SK-N-SH (cell line): ENCODE measurements around the gene MLLT3. TPM values are rescaled to one million over a fixed set of nuclear protein-coding genes. Genes with fewer than 3 reads are reported as not detected.

ENCODE experiments used
- CTCF ChIA-PET: fragments of 300-600, 350-600 bp; formaldehyde crosslinking; extraction: SDS; loops from one replicate; lab custom pipeline; 2021; lab: Yijun Ruan, JAX
- POLR2A ChIA-PET: fragments of 350-600 bp; sonication (Branson Sonifier 250); formaldehyde crosslinking; extraction: SDS; loops from one replicate; lab custom pipeline; 2020; ENCODE audit warnings: antibody characterized with exemption, inconsistent platforms; lab: Yijun Ruan, JAX
- DNase-seq: peaks from one replicate; pipeline ENCODE4 v3.0.0; 2012
- H2AFZ ChIP-seq: fragments of 200-600 bp; sonication (generic); 2 replicates; pipeline ENCODE4 v1.8.1; 2016; ENCODE audit warnings: antibody characterized with exemption, mild to moderate bottlenecking, low read depth
- H3F3A ChIP-seq: fragments of 200-600 bp; sonication (generic); replicated peaks from 2 replicates; pipeline ENCODE3; 2016; ENCODE audit warnings: antibody characterized with exemption, mild to moderate bottlenecking; ENCODE audit not compliant: insufficient read depth
- H3K27ac ChIP-seq, 2 experiments: fragments of 200-500 bp in 1 of 2; fragments of 200-600 bp in 1 of 2; sonication (Bioruptor generic) in 1 of 2; sonication (generic), shearing (Covaris generic) in 1 of 2; 2 replicates each; pipeline versions ENCODE4 v1.5.1 to v1.6.1; 2014 to 2016; ENCODE audit warnings: low read depth in 2 of 2, inconsistent platforms in 1 of 2, low read length in 1 of 2, mild to moderate bottlenecking in 1 of 2, mixed read lengths in 1 of 2
- H3K27me3 ChIP-seq: fragments of 200-600 bp; sonication (generic), shearing (Covaris generic); 2 replicates; pipeline ENCODE4 v1.6.1; 2016; ENCODE audit warnings: mixed run types; ENCODE audit not compliant: insufficient read depth
- H3K36me3 ChIP-seq, 2 experiments: fragments of 200-500 bp in 1 of 2; fragments of 200-600 bp in 1 of 2; sonication (Bioruptor generic) in 1 of 2; sonication (generic) in 1 of 2; replicated peaks in 1 of 2; 2 replicates each; pipeline versions ENCODE3 to v1.5.1; 2014 to 2016; ENCODE audit warnings: low read length in 1 of 2, mild to moderate bottlenecking in 1 of 2; ENCODE audit not compliant: insufficient read depth in 2 of 2, control insufficient read depth in 1 of 2
- H3K4me1 ChIP-seq, 2 experiments: fragments of 200-500 bp in 1 of 2; fragments of 200-600 bp in 1 of 2; sonication (Bioruptor generic) in 1 of 2; sonication (generic), shearing (Covaris generic) in 1 of 2; 2 replicates each; pipeline versions ENCODE4 v1.5.1 to v1.6.1; 2014 to 2016; ENCODE audit warnings: low read depth in 1 of 2, low read length in 1 of 2, mixed run types in 1 of 2; ENCODE audit not compliant: insufficient read depth in 2 of 2, control insufficient read depth in 1 of 2
- H3K4me2 ChIP-seq: fragments of 200-600 bp; sonication (generic), shearing (Covaris generic); 2 replicates; pipeline ENCODE4 v1.6.1; 2017; ENCODE audit warnings: mixed run types
- H3K4me3 ChIP-seq, 2 experiments: fragments of 200-500 bp in 1 of 2; fragments of 200-600 bp in 1 of 2; sonication (Bioruptor generic) in 1 of 2; sonication (generic), shearing (Covaris generic) in 1 of 2; 2 replicates each; pipeline versions ENCODE4 v1.5.1 to v1.8.1; 2014 to 2016; ENCODE audit warnings: low read depth in 2 of 2, inconsistent platforms in 1 of 2, low read length in 1 of 2, mild to moderate bottlenecking in 1 of 2, mixed read lengths in 1 of 2, moderate library complexity in 1 of 2
- H3K79me2 ChIP-seq: fragments of 200-600 bp; sonication (generic); 2 replicates; pipeline ENCODE4 v1.8.1; 2017; ENCODE audit warnings: mild to moderate bottlenecking; ENCODE audit not compliant: insufficient read depth
- H3K9ac ChIP-seq: fragments of 200-600 bp; sonication (generic); 2 replicates; pipeline ENCODE4 v1.6.1; 2017; ENCODE audit warnings: mixed run types
- H3K9me2 ChIP-seq: fragments of 200-600 bp; sonication (generic); 2 replicates; pipeline ENCODE4 v1.6.1; 2017; ENCODE audit warnings: mixed run types
- H3K9me3 ChIP-seq: fragments of 200-600 bp; sonication (generic); 2 replicates; pipeline ENCODE4 v1.6.1; 2017; ENCODE audit warnings: mixed run types, mild to moderate bottlenecking, moderate library complexity
- H4K20me1 ChIP-seq: fragments of 200-600 bp; sonication (generic); 2 replicates; pipeline ENCODE4 v1.6.1; 2017; ENCODE audit warnings: mild to moderate bottlenecking, mixed run types; ENCODE audit not compliant: insufficient read depth
- CTCF ChIP-seq: fragments of 200-600 bp; sonication (generic); IDR thresholded peaks from 2 replicates; pipeline ENCODE4 v1.6.1; 2017; ENCODE audit warnings: antibody characterized with exemption, mild to moderate bottlenecking, moderate library complexity
- ELF1 ChIP-seq: IDR thresholded peaks from 2 replicates; pipeline ENCODE4 v1.4.0; 2012
- EP300 ChIP-seq, 2 experiments: IDR thresholded peaks; 2 replicates each; pipeline versions ENCODE4 v1.4.0 to v1.6.1; 2012; ENCODE audit warnings: borderline replicate concordance in 1 of 2, low read depth in 1 of 2, low read length in 1 of 2
- FOSL2 ChIP-seq: IDR thresholded peaks from 2 replicates; pipeline ENCODE4 v1.4.0; 2012; ENCODE audit warnings: low read depth, mild to moderate bottlenecking, moderate library complexity, borderline replicate concordance
- FOXJ3 ChIP-seq: sonication (generic); formaldehyde crosslinking; IDR thresholded peaks from 2 replicates; pipeline ENCODE4 v1.5.1; 2020; ENCODE audit warnings: mild to moderate bottlenecking, missing genetic modification reagents
- FOXM1 ChIP-seq: IDR thresholded peaks from 2 replicates; pipeline ENCODE4 v1.4.0; 2012; ENCODE audit warnings: low read depth, mild to moderate bottlenecking
- GABPA ChIP-seq: IDR thresholded peaks from 2 replicates; pipeline ENCODE4 v1.4.0; 2012; ENCODE audit warnings: low read depth, mild to moderate bottlenecking
- MXI1 ChIP-seq: IDR thresholded peaks from 2 replicates; pipeline ENCODE4 v1.6.1; 2012; ENCODE audit warnings: mild to moderate bottlenecking, low read depth, low read length, improper control_type of control experiment
- NFIC ChIP-seq: IDR thresholded peaks from 2 replicates; pipeline ENCODE4 v1.4.0; 2012; ENCODE audit warnings: borderline replicate concordance
- NRF1 ChIP-seq: IDR thresholded peaks from 2 replicates; pipeline ENCODE4 v1.6.1; 2012; ENCODE audit warnings: low read depth, mild to moderate bottlenecking, low read length
- POLR2AphosphoS5 ChIP-seq: IDR thresholded peaks from 2 replicates; pipeline ENCODE4 v1.6.1; 2012; ENCODE audit warnings: low read depth, low read length
- RAD21 ChIP-seq: IDR thresholded peaks from 2 replicates; pipeline ENCODE4 v1.6.1; 2012; ENCODE audit warnings: mild to moderate bottlenecking, low read length
- RCOR1 ChIP-seq: fragments of 150-350 bp; IDR thresholded peaks from 2 replicates; pipeline ENCODE4 v1.6.1; 2017; ENCODE audit warnings: antibody characterized with exemption, low read length
- RFX5 ChIP-seq: IDR thresholded peaks from 2 replicates; pipeline ENCODE4 v1.6.1; 2012; ENCODE audit warnings: mild to moderate bottlenecking, improper control_type of control experiment, low read length
- SIN3A ChIP-seq: IDR thresholded peaks from 2 replicates; pipeline ENCODE4 v1.6.1; 2012; ENCODE audit warnings: low read depth, mild to moderate bottlenecking, low read length, moderate library complexity, borderline replicate concordance
- TAF1 ChIP-seq: IDR thresholded peaks from 2 replicates; pipeline ENCODE4 v1.6.1; 2012; ENCODE audit warnings: low read depth, mild to moderate bottlenecking, low read length, moderate library complexity, borderline replicate concordance
- TCF12 ChIP-seq: IDR thresholded peaks from 2 replicates; pipeline ENCODE4 v1.4.0; 2012
- WGBS: methylation state at CpG from one replicate; pipeline ENCODE4 v1.1.6; 2017; ENCODE audit warnings: low lambda C conversion rate; 5-methylcytosine and 5-hydroxymethylcytosine counted together
- polyA plus RNA-seq, 3 experiments: library from polyadenylated mRNA; depleted of rRNA; stranded (reverse); fragments of >200 nt; gene quantifications; 2 replicates each; pipeline ENCODE4 v1.2.3, GENCODE V29; 2012
- TF ChIP-seq, protein P1 (sequence below): fragments of 150-350 bp; IDR thresholded peaks from 2 replicates; pipeline ENCODE4 v1.6.1; 2016; ENCODE audit warnings: mild to moderate bottlenecking, low read depth, low read length
- TF ChIP-seq, protein P2 (sequence below): IDR thresholded peaks from 2 replicates; pipeline ENCODE4 v1.4.0; 2012; ENCODE audit warnings: low read depth, borderline replicate concordance

MLLT3 gene
- polyA plus RNA-seq, 1 of the 3 experiments (the other 2 are of a cell fraction), result 3.9 TPM

DNA sequence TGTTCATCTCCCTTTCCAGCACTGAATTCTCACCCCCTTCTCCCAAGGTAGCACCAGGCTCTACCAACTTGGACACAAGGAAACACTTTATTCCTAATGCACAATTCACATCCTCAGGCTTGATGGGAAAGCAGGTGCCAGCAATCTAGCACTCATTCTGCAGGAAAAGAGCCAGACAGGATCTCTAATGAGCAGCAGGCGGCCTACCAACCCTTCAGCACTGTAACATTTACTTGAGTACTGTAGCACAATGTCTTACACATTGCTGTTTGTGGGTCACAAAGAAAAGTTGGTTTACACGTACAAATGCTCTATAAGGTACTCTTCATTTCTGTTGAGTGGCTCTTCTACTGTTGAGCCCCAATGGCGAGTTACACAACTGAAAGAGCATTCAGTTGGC is 254.4 kb downstream of the MLLT3 start:
- Histone ChIP-seq H2AFZ (no peak overlapping the region), H3F3A (no peaks in the 10 kb centered on the region), H3K4me2 (no peak overlapping the region), H3K27ac (no peak overlapping the region), H3K4me3 (no peak overlapping the region), H3K36me3 (peaks cover 0 to 6% of the 10 kb centered on the region in 2 experiments), H3K9me2 (no peaks in the 10 kb centered on the region), H3K4me1 (peaks cover 0 to 4% of the 10 kb centered on the region in 2 experiments; a peak in 1 of 4 replicates), H3K9me3 (no peaks in the 10 kb centered on the region), H3K79me2 (no peaks in the 10 kb centered on the region), H3K27me3 (no peaks in the 10 kb centered on the region), H3K9ac (no peak overlapping the region), H4K20me1 (no peaks in the 10 kb centered on the region)
- no peak for DNase-seq
- POLR2A ChIA-PET, result no interaction called here
- CTCF ChIA-PET, result interaction anchor here (1.0 to 1.3 kb wide), 2 partner anchors 11 to 254 kb away, joined by 3 to 7 read pairs; partner anchors contain the start of gene MLLT3
- no peak for TF ChIP-seq ELF1
- no peak for TF ChIP-seq FOSL2
- no peak for TF ChIP-seq SIN3A
- TF ChIP-seq FOXJ3 (CRISPR knock-in tag), result no peak
- TF ChIP-seq EP300 (IDR thresholded peaks at IDR 0.05; ENCODE audit: borderline replicate concordance in 1 of 2, low read depth in 1 of 2, low read length in 1 of 2), result no peak
- TF ChIP-seq RAD21, result no peak
- no peak for TF ChIP-seq CTCF
- TF ChIP-seq GABPA, result no peak
- TF ChIP-seq RCOR1, result no peak
- no peak for TF ChIP-seq RFX5
- TF ChIP-seq FOXM1, result no peak
- no peak for TF ChIP-seq MXI1
- no peak for TF ChIP-seq POLR2AphosphoS5
- TF ChIP-seq NFIC, result no peak
- no peak for TF ChIP-seq TCF12
- no peak for TF ChIP-seq TAF1
- TF ChIP-seq, protein P1, sequence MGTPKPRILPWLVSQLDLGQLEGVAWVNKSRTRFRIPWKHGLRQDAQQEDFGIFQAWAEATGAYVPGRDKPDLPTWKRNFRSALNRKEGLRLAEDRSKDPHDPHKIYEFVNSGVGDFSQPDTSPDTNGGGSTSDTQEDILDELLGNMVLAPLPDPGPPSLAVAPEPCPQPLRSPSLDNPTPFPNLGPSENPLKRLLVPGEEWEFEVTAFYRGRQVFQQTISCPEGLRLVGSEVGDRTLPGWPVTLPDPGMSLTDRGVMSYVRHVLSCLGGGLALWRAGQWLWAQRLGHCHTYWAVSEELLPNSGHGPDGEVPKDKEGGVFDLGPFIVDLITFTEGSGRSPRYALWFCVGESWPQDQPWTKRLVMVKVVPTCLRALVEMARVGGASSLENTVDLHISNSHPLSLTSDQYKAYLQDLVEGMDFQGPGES, result no peak
- TF ChIP-seq, protein P2, sequence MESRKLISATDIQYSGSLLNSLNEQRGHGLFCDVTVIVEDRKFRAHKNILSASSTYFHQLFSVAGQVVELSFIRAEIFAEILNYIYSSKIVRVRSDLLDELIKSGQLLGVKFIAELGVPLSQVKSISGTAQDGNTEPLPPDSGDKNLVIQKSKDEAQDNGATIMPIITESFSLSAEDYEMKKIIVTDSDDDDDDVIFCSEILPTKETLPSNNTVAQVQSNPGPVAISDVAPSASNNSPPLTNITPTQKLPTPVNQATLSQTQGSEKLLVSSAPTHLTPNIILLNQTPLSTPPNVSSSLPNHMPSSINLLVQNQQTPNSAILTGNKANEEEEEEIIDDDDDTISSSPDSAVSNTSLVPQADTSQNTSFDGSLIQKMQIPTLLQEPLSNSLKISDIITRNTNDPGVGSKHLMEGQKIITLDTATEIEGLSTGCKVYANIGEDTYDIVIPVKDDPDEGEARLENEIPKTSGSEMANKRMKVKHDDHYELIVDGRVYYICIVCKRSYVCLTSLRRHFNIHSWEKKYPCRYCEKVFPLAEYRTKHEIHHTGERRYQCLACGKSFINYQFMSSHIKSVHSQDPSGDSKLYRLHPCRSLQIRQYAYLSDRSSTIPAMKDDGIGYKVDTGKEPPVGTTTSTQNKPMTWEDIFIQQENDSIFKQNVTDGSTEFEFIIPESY, result no peak
- TF ChIP-seq NRF1, result no peak
- 87% methylated on average over 3 of the region's 3 CpGs for WGBS
